Esophagus squamous epithelium (tissue), 5 donors: ENCODE data around the gene HSPBP1. TPM values are rescaled to one million over a fixed set of nuclear protein-coding genes. Genes with fewer than 3 reads are reported as not detected.

Experiments used
- DNase-seq: peaks from one replicate; lab custom pipeline; 2025; lab: John Stamatoyannopoulos, UW
- H3K27ac ChIP-seq, 4 donors: fragments of 200-600 bp; sonication (generic); one replicate each; pipeline ENCODE4 v1.5.1; 2016 to 2019; ENCODE audit warnings: mild to moderate bottlenecking in 1 of 4
- H3K27me3 ChIP-seq, 4 donors: fragments of 200-600 bp; sonication (generic); 1 replicate in 3 of 4; 2 replicates in 1 of 4; pipeline versions ENCODE4 v1.5.1 to v1.6.0; 2017 to 2021; ENCODE audit warnings: antibody characterized with exemption in 1 of 4
- H3K36me3 ChIP-seq, 3 donors: fragments of 200-600 bp; sonication (generic); one replicate each; pipeline ENCODE4 v1.5.1; 2016 to 2019
- H3K4me1 ChIP-seq, 3 donors: fragments of 200-600 bp; sonication (generic); one replicate each; pipeline ENCODE4 v1.5.1; 2017 to 2019
- H3K4me3 ChIP-seq, 4 donors: fragments of 200-600 bp; sonication (generic); 1 replicate in 3 of 4; 2 replicates in 1 of 4; pipeline ENCODE4 v1.5.1; 2016 to 2019; ENCODE audit warnings: mild to moderate bottlenecking in 2 of 4, moderate library complexity in 1 of 4
- H3K9me3 ChIP-seq, 3 donors: fragments of 200-600 bp; sonication (generic); one replicate each; pipeline ENCODE4 v1.5.1; 2016 to 2019
- CTCF ChIP-seq, 6 experiments: fragments of 450-650 bp in 4 of 6; fragments of 200-600 bp in 2 of 6; sonication (generic) in 2 of 6; IDR thresholded peaks; one replicate each; pipeline ENCODE4 v1.5.1; 2016 to 2019; ENCODE audit warnings: antibody characterized with exemption in 6 of 6, mild to moderate bottlenecking in 4 of 6, moderate library complexity in 4 of 6
- POLR2A ChIP-seq, 4 donors: fragments of 450-650 bp; IDR thresholded peaks; one replicate each; pipeline ENCODE4 v1.6.1; 2017; ENCODE audit warnings: antibody characterized with exemption in 4 of 4, mild to moderate bottlenecking in 4 of 4, moderate library complexity in 3 of 4
- WGBS, 2 donors: methylation state at CpG; one replicate each; pipeline ENCODE4 v1.1.5; 2018; 5-methylcytosine and 5-hydroxymethylcytosine counted together
- intact Hi-C: fragments of 100-400 bp; cut with DNase I; formaldehyde crosslinking; loops from one replicate; pipeline ENCODE4 v1.15.0; 2022
- total RNA-seq, 4 donors: library from RNA; depleted of rRNA; stranded (reverse); fragments of >200 nt; gene quantifications; one replicate each; pipeline ENCODE4 v1.1.0, GENCODE V29; 2016
- donor health status: DM: yes; HTN: yes; CAD: no.

HSPBP1 gene
- total RNA-seq, 4 donors from 2014 or later = 27.1 to 40.7 (median 32.4) TPM

- Histone ChIP-seq H3K4me1 (peaks cover 9 to 11% (median 10%) of the 10 kb centered on the region in 3 donors), H3K36me3 (peaks cover 0 to 8% (median 0%) of the 10 kb centered on the region in 3 donors), H3K27me3 (no peaks in the 10 kb centered on the region), H3K27ac (no peak overlapping the region), H3K9me3 (no peaks in the 10 kb centered on the region), H3K4me3 (no peak overlapping the region)
- TF ChIP-seq POLR2A (IDR thresholded peaks at IDR 0.05) (no peak), CTCF (IDR thresholded peaks at IDR 0.05) (no peak)
- DNase-seq = no peak
- intact Hi-C loops = loop anchor here (10.0 kb wide), 1 partner anchor 70 kb away; the partner anchor contains the start of genes IL11 and TMEM190
- WGBS, 2 donors = 80% methylated on average over 9 of the region's 14 CpGs; no CpG with 5 or more reads in 1 of the 2 donors
Measured at GRCh38 chr19:55304980-55305379, 25.1 kb upstream of the HSPBP1 start.

- Histone ChIP-seq H3K27ac (no peak overlapping the region), H3K36me3 (peaks cover 0 to 8% (median 0%) of the 10 kb centered on the region in 3 donors), H3K4me1 (peaks cover 9 to 11% (median 10%) of the 10 kb centered on the region in 3 donors), H3K9me3 (no peaks in the 10 kb centered on the region), H3K27me3 (no peaks in the 10 kb centered on the region), H3K4me3 (no peak overlapping the region)
- 75 to 78% methylated on average over 5 to 6 of the region's 39 CpGs for WGBS, 2 donors
- intact Hi-C loops = loop anchor here (10.0 kb wide), 1 partner anchor 70 kb away; the partner anchor contains the start of genes IL11 and TMEM190
- no peak for DNase-seq
- TF ChIP-seq CTCF (IDR thresholded peaks at IDR 0.05) = no peak
- TF ChIP-seq POLR2A (IDR thresholded peaks at IDR 0.05) = no peak
Measured at GRCh38 chr19:55304279-55304978, 24.5 kb upstream of the HSPBP1 start.

GRCh38 chr19:55303477-55303876 is 23.6 kb upstream of the HSPBP1 start:
- no peak for TF ChIP-seq CTCF (IDR thresholded peaks at IDR 0.05)
- no peak for TF ChIP-seq POLR2A (IDR thresholded peaks at IDR 0.05)
- no peak overlapping the region for H3K27ac ChIP-seq
- WGBS, 2 donors = 95 to 100% methylated on average over 1 to 11 of the region's 11 CpGs
- intact Hi-C loops = loop anchor here (10.0 kb wide), 1 partner anchor 71 kb away; the partner anchor contains the start of genes IL11 and TMEM190
- peaks cover 9 to 11% (median 10%) of the 10 kb centered on the region in 3 donors for H3K4me1 ChIP-seq
- H3K9me3 ChIP-seq = no peaks in the 10 kb centered on the region
- no peak for DNase-seq
- peaks cover 0 to 8% (median 0%) of the 10 kb centered on the region in 3 donors for H3K36me3 ChIP-seq
- H3K4me3 ChIP-seq = no peak overlapping the region
- H3K27me3 ChIP-seq = no peaks in the 10 kb centered on the region

- peak overlapping the region in 1 of 4 donors; percentile 4 for H3K27ac ChIP-seq
- no peak for DNase-seq
- WGBS, 2 donors = 40 to 60% methylated on average over 2 to 10 of the region's 12 CpGs
- H3K4me1 ChIP-seq = peaks cover 9 to 11% (median 10%) of the 10 kb centered on the region in 3 donors
- TF ChIP-seq CTCF (IDR thresholded peaks at IDR 0.05) = no peak
- no peak for TF ChIP-seq POLR2A (IDR thresholded peaks at IDR 0.05)
- peaks cover 0 to 8% (median 0%) of the 10 kb centered on the region in 3 donors for H3K36me3 ChIP-seq
- H3K27me3 ChIP-seq = no peaks in the 10 kb centered on the region
- intact Hi-C loops = loop anchor here (10.0 kb wide), 1 partner anchor 72 kb away; the partner anchor contains the start of genes IL11 and TMEM190
- peak overlapping the region in 3 of 4 donors; percentile 32 to 62 (median 35) for H3K4me3 ChIP-seq
- no peaks in the 10 kb centered on the region for H3K9me3 ChIP-seq
Measured at GRCh38 chr19:55302318-55302703, 22.4 kb upstream of the HSPBP1 start.
